Vagina (tissue), 2 donors: ENCODE data around the gene CADM1. TPM values are rescaled to one million over a fixed set of nuclear protein-coding genes. Genes with fewer than 3 reads are reported as not detected.

ENCODE experiments used
- DNase-seq, 2 donors: peaks; one replicate each; pipeline ENCODE4 v3.0.0-alpha.2; 2017; ENCODE audit errors: extremely low spot score in 2 of 2
- H3K27ac ChIP-seq: fragments of 200-600 bp; sonication (generic); one replicate; pipeline ENCODE4 v1.5.1; 2019
- H3K27me3 ChIP-seq: fragments of 200-600 bp; sonication (generic); one replicate; pipeline ENCODE4 v1.5.1; 2019
- H3K36me3 ChIP-seq, 2 donors: fragments of 200-600 bp; sonication (generic); one replicate each; pipeline ENCODE4 v1.5.1; 2017 to 2019
- H3K4me1 ChIP-seq: fragments of 200-600 bp; sonication (generic); one replicate; pipeline ENCODE4 v1.5.1; 2019
- H3K4me3 ChIP-seq, 2 donors: fragments of 200-600 bp; sonication (generic); 1 replicate in 1 of 2; 2 replicates in 1 of 2; pipeline ENCODE4 v1.5.1; 2016 to 2019
- H3K9me3 ChIP-seq: fragments of 200-600 bp; sonication (generic); one replicate; pipeline ENCODE4 v1.5.1; 2019
- POLR2A ChIP-seq, 2 donors: fragments of 450-650 bp; IDR thresholded peaks; one replicate each; pipeline ENCODE4 v1.6.1; 2017; ENCODE audit warnings: antibody characterized with exemption in 2 of 2, mild to moderate bottlenecking in 2 of 2, moderate library complexity in 2 of 2
- POLR2AphosphoS5 ChIP-seq, 2 donors: sonication (generic); formaldehyde crosslinking; IDR thresholded peaks; one replicate each; pipeline ENCODE4 v1.9.0; 2017; ENCODE audit warnings: antibody characterized with exemption in 2 of 2, mild to moderate bottlenecking in 2 of 2, low read depth in 1 of 2; ENCODE audit not compliant: insufficient read depth in 1 of 2
- intact Hi-C: fragments of 100-400 bp; cut with DNase I; formaldehyde crosslinking; loops from one replicate; pipeline ENCODE4 v1.15.1; 2023
- total RNA-seq: library from RNA; depleted of rRNA; stranded (reverse); fragments of >200 nt; gene quantifications from one replicate; pipeline ENCODE4 v1.2.3, GENCODE V29; 2016
- TF ChIP-seq, protein P1 (sequence below), 3 experiments: fragments of 450-650 bp in 2 of 3; fragments of 200-600 bp in 1 of 3; sonication (generic) in 1 of 3; IDR thresholded peaks; one replicate each; pipeline ENCODE4 v1.5.1; 2017 to 2019; ENCODE audit warnings: antibody characterized with exemption in 3 of 3, mild to moderate bottlenecking in 2 of 3, moderate library complexity in 2 of 3

Gene CADM1
- total RNA-seq, 1 donor from 2014 or later, result 37.1 TPM

DNA sequence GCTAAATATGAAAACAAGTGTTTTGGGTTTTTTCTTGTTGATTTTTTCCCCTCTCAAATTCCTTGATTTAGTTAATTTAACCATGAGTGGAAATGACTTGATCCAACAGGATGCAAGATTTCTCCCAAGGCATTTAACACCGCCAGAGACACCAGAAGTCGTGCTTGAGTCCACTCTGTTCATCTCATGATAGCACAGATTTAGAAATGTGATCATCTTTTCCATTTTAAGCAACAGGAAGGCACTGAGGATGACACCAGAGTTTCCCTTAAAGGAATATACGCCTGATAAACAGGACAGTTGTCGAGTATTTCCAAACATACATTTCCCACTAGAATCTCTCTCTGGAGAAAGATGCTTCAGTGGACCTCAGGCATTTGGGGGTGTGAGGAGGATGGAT is 318.7 kb downstream of the CADM1 start:
- Histone ChIP-seq H3K9me3 (no peaks in the 10 kb centered on the region), H3K4me3 (no peak overlapping the region), H3K27ac (no peak overlapping the region), H3K27me3 (no peaks in the 10 kb centered on the region), H3K36me3 (no peaks in the 10 kb centered on the region), H3K4me1 (no peaks in the 10 kb centered on the region)
- TF ChIP-seq POLR2AphosphoS5 (IDR thresholded peaks at IDR 0.05; ENCODE audit: insufficient read depth in 1 of 2, low read depth in 1 of 2), result no peak
- TF ChIP-seq POLR2A (IDR thresholded peaks at IDR 0.05), result no peak
- intact Hi-C loops, result no loop called here
- DNase-seq, result no peak

DNA sequence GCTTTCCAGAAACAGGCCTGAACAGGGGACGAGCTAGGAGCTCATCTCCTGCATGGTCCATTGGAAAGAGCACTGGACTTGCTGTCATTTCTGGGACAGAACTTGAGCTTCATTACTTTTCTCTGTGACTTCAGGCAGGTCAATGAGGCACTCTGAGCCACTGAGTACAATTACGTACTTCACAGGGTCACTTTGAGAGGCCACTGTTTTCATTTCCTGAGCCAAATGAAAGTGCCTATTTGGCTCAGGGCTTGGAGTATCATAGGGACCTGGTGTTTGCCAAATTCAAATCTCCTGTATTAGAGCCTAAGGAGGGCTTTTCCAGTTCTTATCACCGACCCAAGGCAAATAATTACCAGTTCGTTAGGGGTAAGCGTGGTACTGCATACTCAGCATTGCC is 319.3 kb downstream of the CADM1 start:
- H3K4me3 ChIP-seq, result no peak overlapping the region
- H3K9me3 ChIP-seq, result no peaks in the 10 kb centered on the region
- no peaks in the 10 kb centered on the region for H3K4me1 ChIP-seq
- DNase-seq, result no peak
- H3K36me3 ChIP-seq, result no peaks in the 10 kb centered on the region
- no peak overlapping the region for H3K27ac ChIP-seq
- no peak for TF ChIP-seq POLR2AphosphoS5 (IDR thresholded peaks at IDR 0.05; ENCODE audit: insufficient read depth in 1 of 2, low read depth in 1 of 2)
- TF ChIP-seq, protein P1, sequence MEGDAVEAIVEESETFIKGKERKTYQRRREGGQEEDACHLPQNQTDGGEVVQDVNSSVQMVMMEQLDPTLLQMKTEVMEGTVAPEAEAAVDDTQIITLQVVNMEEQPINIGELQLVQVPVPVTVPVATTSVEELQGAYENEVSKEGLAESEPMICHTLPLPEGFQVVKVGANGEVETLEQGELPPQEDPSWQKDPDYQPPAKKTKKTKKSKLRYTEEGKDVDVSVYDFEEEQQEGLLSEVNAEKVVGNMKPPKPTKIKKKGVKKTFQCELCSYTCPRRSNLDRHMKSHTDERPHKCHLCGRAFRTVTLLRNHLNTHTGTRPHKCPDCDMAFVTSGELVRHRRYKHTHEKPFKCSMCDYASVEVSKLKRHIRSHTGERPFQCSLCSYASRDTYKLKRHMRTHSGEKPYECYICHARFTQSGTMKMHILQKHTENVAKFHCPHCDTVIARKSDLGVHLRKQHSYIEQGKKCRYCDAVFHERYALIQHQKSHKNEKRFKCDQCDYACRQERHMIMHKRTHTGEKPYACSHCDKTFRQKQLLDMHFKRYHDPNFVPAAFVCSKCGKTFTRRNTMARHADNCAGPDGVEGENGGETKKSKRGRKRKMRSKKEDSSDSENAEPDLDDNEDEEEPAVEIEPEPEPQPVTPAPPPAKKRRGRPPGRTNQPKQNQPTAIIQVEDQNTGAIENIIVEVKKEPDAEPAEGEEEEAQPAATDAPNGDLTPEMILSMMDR (IDR thresholded peaks at IDR 0.05), result no peak
- intact Hi-C loops, result no loop called here
- no peaks in the 10 kb centered on the region for H3K27me3 ChIP-seq

DNA sequence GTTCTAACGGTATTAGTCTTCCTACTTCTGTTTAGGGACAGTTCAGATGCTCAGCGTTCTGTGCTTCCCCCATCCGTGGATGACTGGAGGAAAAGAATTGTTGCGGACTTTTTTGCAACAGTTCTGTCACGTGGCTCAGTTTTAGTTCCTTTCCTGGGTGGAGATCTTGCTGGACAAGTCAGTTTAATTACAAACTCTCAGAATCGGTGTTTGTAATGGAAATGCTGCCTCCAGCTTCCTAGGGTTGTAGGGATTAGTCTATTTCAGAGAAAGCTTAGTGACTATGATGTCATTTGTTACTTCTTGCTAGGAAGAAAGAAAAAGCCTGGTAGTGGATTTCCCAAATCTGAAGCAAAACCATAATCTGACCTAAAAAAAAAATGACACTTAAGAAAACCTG is 320.4 kb downstream of the CADM1 start:
- Histone ChIP-seq H3K4me1 (no peaks in the 10 kb centered on the region), H3K27ac (no peak overlapping the region), H3K36me3 (no peaks in the 10 kb centered on the region), H3K27me3 (no peaks in the 10 kb centered on the region), H3K9me3 (no peaks in the 10 kb centered on the region), H3K4me3 (no peak overlapping the region)
- intact Hi-C loops, result no loop called here
- no peak for DNase-seq
- no peak for TF ChIP-seq POLR2AphosphoS5 (IDR thresholded peaks at IDR 0.05; ENCODE audit: insufficient read depth in 1 of 2, low read depth in 1 of 2)
- TF ChIP-seq, protein P1 (IDR thresholded peaks at IDR 0.05), result no peak
- TF ChIP-seq POLR2A (IDR thresholded peaks at IDR 0.05), result no peak

DNA sequence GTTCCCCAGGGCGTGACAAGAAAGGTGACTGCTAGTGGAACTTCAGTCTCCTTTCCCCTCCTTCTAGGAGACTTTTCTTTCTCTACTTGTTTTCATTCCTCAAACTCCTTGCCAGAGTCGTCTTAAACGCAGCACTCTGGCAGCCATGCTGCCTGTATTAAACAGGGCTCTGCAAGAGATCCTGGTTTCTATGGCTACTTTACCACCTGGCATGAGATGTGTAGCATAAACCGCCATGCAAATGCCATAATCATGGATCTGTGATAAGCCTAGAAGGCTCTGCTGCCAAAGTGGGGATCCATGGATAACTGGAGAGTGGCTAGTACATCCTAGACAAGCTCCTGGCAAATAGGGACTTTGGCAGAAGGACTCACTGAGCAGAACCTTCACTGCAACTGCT is 321.1 kb downstream of the CADM1 start:
- Histone ChIP-seq H3K27me3 (no peaks in the 10 kb centered on the region), H3K36me3 (no peaks in the 10 kb centered on the region), H3K27ac (no peak overlapping the region), H3K4me1 (no peaks in the 10 kb centered on the region), H3K4me3 (no peak overlapping the region), H3K9me3 (no peaks in the 10 kb centered on the region)
- intact Hi-C loops, result no loop called here
- no peak for DNase-seq
- TF ChIP-seq POLR2AphosphoS5 (IDR thresholded peaks at IDR 0.05; ENCODE audit: insufficient read depth in 1 of 2, low read depth in 1 of 2), result no peak
- TF ChIP-seq, protein P1 (IDR thresholded peaks at IDR 0.05), result no peak
- TF ChIP-seq POLR2A (IDR thresholded peaks at IDR 0.05), result no peak

DNA sequence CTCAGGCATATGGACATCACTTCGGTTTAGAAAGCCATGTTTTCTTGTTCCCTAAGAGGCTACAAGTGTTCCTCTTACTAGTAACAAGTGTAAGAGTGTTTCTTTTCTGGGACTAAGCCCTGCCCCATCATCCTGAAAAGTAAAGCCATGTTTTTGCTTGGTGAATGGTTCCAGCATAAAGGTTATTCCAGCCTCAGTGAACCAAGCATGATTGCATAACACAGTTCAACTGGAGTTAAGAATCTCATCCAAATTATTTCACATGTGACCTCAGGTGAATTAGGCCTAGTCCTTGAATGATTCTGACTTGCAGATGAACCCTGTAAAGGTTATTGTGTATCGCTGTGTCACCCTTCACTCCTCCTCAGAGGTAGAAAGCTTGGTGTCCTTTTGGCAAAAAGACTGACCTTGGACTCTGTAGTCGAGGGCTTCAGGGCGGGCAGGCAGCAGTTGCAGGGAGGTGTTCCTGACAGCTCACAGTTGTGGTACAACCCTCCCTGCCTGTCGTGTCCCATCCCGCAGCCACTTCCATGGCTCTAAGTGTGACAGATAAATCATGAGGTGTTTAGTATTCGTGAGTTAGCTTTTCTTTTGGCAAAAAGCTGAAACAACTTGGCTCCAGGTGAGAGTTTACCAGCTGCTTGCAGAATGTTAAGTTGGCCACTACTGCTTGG is 321.8 kb downstream of the CADM1 start:
- H3K4me3 ChIP-seq, result no peak overlapping the region
- H3K9me3 ChIP-seq, result no peaks in the 10 kb centered on the region
- no peaks in the 10 kb centered on the region for H3K36me3 ChIP-seq
- TF ChIP-seq, protein P1 (IDR thresholded peaks at IDR 0.05), result no peak
- no peak for TF ChIP-seq POLR2A (IDR thresholded peaks at IDR 0.05)
- TF ChIP-seq POLR2AphosphoS5 (IDR thresholded peaks at IDR 0.05; ENCODE audit: insufficient read depth in 1 of 2, low read depth in 1 of 2), result no peak
- intact Hi-C loops, result no loop called here
- DNase-seq, result no peak
- H3K4me1 ChIP-seq, result no peaks in the 10 kb centered on the region
- no peaks in the 10 kb centered on the region for H3K27me3 ChIP-seq
- H3K27ac ChIP-seq, result no peak overlapping the region
